ENCODE results near the gene GAN. TPM values are rescaled to one million over a fixed set of nuclear protein-coding genes. Genes with fewer than 3 reads are reported as not detected.
"Not testable (repeated sequence)": the region's sequence is repeated elsewhere in the genome, so short reads cannot be mapped to it uniquely, and the experiment has no call there.

The GAN gene
- total RNA-seq, 1 donor from 2014 or later: 23.4 TPM

GRCh38 chr16:81397879-81398520, 83.2 kb downstream of the GAN start:
- no peak for DNase-seq

- no peak for DNase-seq
These were observed 85.1 kb downstream of the GAN start for GRCh38 chr16:81399909-81400308.

- DNase-seq: no peak
These were observed 86.5 kb downstream of the GAN start for GRCh38 chr16:81401035-81401950.

GRCh38 chr16:81403208-81403600, 88.4 kb downstream of the GAN start:
- DNase-seq: no peak

DNA sequence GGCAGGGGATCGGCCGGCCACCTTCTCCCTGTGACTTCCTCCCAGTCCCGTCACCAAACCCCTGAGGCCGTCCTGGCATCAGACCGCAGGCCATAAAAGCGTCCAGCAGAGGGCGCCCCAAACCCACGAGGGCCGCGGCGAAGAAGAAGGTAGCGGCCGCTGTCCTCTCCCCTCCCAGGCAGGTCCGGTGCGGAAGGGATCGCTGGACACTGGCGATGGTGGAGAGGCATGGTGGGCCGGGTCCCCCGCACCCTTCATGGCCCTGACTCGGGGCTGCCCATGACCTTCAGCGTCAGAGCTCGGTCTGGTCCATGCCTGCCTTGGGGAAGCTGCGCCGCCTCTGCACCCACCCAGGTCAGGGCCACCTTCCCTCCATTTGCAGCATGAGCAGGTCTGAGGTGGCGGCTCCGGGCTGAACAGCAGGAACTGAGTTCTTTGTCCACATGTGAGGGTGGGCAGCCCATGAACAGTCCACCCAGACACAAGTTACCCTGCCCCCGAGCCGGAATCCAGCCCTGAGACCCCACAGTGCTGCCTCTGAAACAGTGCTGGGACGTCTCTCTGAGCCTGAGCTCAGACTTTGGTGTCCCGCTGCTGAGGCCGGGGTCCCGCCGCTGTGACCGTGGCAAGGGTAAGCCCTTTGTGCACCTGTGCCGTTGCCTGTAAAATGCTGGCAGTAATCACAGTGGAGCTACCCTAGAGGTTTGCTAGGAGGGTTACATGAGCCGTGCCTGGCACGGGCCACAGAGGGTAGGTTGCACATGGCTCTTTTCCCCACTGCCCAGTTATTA, 89.0 kb downstream of the GAN start:
- DNase-seq: peak; percentile 32

DNA sequence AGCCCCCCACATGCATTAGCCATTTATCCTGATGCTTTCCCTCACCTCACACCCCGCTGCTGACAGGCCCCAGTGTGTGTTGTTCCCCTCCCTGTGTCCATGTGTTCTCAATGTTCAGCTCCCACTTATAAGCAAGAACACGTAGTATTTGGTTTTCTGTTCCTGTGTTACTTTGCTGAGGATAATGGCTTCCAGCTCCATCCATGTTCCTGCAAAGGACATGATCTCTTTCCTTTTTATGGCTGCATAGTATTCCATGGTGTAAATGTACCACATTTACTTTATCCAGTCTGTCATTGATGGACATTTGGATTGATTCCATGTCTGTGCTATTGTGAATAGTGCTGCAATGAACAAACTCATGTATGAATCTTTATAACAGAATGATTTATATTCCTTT, 90.2 kb downstream of the GAN start:
- not testable (repeated sequence) for DNase-seq

DNA sequence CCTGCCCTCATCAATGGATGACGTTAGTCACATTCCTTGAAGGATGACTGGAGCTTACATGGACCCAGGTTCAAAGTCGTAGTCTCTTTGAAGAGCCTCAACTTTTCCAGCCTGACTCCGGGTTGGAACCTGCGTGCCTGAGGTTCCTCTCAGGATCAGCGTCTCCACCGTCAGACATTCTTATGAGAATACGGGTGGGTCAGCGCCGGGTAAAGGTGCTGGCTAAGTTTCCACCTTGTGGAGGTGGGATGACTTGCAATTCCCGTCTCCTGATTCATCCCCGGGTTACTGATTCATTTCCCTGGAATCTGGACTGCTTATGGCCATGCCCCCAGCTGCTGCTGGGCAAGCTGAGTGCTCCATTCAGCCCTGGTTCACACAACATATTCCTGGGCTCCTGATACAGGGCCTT, 90.9 kb downstream of the GAN start:
- no peak for DNase-seq

DNA sequence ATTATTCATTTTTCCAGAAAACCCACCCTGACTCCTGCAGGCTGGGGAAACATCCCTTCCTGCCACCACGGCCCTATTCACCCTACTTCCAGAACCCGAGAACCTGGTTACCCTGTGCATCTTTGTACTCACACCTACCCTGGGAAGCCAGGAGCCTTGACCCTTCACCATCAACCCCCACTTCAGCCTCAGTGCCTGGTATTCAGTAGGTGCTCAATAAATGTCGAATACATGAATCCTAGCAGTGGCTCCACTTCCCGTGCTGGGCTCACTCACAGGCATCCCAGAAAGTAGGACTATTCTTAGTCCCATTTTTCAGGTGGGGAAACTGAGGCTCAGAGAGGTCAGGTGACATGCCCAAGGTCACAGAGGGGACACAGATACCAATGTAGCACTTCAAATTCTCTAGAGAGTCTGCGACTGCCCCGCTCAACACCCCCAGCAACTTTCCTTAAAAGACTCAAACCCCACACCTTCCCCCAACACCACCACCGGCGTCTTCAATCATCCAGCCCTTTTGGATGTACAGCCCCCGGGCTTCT, 93.7 kb downstream of the GAN start:
- no peak for DNase-seq

DNA sequence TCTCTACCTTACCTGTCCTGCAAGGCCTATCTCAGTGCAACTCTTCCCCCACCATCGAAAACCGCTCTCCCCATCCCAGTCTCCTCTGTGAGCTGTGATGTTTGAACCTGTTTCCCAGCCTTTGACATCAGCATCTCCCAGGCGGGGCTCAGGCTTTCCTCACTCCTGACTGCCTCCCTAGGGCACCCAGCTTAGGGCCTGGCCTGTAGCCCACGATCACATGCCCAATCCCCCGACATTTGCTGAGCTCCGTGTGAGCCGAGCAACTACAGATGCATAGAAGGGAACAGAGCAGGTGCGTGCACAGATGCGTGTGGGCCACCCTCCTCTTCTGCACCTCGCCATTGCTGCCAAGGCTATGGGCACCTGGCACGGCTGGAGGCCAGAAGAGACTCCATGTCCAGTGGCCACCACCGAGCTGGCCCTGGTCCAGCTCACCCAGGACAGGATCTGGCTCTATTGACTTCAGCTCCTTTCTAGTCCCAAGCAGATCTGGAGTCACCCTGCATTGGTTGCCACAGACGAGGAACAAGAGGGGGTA, 94.3 kb downstream of the GAN start:
- no peak for DNase-seq

- DNase-seq: no peak
These were observed 96.0 kb downstream of the GAN start for GRCh38 chr16:81410643-81411293.

DNA sequence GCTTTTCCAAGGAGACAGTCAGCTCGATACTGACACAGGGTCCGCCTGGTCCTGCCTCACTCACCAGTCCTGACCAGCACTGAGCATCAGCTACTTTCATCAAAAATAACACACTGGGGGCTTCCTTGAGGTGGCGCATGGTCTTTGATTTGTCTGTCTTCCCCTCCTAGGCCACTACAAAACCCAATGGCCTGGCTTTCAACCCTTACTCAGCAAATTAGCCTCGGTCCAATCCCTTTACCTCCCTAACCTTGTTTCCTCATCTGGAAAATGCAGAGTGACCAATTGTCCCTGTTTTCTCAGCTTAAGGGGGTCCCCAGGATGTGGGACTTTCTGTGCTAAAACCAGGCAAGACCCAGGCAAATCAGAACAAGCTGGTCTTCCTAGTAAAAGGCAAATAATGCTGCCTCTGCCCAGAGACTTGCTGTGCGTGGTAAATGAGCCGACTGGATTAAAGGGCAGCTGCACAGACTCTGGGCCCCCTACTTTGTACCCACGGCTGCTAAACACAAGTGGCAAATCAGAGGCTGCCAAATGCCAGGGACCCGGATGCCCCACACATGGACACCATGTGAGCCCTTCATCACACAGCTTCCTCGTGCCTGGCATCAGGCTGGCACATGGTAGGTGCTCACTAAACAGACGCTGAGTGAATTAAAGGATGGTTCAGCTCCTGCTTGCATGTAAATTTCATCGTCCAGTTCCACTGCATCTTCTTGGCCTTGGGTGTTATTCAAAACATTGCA, 98.7 kb downstream of the GAN start:
- no peak for DNase-seq

- no peak for DNase-seq
These were observed 101.0 kb downstream of the GAN start for GRCh38 chr16:81415751-81416150.

GRCh38 chr16:81416749-81417148, 102.0 kb downstream of the GAN start:
- no peak for DNase-seq

GRCh38 chr16:81417210-81417609, 102.4 kb downstream of the GAN start:
- no peak for DNase-seq

- no peak for DNase-seq
These were observed 105.0 kb downstream of the GAN start for GRCh38 chr16:81419806-81420205.

DNA sequence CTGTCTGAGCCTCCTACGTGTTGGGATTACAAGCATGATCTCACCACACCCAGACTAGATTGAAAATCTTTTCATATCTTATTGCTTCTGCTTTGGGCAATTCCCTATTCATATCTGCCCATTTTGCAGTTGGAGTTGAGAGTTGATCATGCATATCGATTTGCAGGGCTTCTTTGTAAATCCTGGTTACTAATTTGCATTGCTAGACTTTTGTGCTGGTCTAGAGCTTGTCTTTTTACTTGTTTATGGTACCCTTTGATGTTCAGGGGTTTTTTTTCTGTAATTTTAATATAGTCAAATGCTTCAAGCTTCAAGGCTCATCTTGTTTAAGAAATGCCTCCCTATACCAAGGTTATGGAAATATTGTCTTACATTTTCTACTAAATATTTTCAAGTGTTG, 106.4 kb downstream of the GAN start:
- DNase-seq: no peak

DNA sequence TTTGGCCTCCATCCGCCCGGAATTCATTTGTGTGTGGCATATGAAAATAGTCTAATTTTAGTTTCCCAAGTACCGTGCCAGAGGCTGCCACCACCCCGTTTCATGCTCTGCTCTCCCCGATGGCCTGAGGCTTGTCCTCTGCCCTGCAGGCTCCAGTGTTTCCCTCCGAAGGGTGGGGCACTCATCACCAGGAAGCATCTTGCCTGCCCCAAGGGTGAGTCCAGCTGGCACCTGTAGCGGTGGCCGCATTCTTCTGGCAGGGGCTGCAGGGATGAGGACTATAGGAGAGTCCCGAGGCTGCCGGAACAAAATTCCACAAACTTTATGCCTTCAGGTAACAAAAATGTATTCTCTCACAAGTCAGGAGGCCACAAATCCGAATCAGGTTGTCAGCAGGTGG, 106.8 kb downstream of the GAN start:
- DNase-seq: no peak

DNA sequence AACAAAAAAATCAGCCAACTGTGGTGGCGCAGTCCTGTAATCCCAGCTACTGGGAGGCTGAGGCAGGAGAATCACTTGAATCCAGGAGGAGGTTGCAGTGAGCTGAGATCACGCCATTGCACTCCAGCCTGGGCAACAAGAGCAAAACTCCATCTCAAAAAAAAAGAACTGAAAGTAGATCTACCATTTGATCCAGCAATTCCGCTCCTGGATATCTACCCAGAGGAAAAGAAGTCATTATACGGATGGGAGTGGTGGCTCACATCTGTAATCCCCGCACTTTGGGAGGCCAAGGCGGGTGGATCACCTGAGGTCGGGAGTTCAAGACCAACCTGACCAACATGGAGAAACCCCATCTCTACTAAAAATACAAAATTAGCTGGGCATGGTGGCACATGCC, 107.4 kb downstream of the GAN start:
- not testable (repeated sequence) for DNase-seq

GRCh38 chr16:81424771-81425170, 110.0 kb downstream of the GAN start:
- no peak for DNase-seq

DNA sequence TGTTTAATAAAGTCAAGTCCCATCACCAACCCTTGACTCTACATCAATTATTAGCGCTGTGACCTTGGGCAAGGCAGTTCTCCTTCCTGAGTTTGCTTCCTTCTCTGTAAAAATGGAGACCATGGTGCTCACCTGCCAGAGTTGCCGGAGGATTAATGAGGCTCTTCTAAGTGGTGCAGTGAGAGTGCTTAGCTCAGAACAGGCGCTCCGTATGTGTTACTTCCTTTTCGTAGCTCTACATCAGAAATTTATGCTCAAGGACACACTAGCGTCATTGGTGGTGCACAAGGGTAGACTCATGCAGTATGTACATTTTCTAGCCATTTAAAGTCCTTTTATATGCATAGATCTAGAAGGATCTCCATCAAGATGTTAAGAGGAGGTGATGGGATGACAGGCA, 112.5 kb downstream of the GAN start:
- DNase-seq: no peak

- DNase-seq: no peak
These were observed 114.3 kb downstream of the GAN start for GRCh38 chr16:81429045-81429521.
